IMR-90 (cell line): ENCODE results near the gene RCAN2. TPM values are rescaled to one million over a fixed set of nuclear protein-coding genes. Genes with fewer than 3 reads are reported as not detected.

ENCODE experiments used
- ATAC-seq: fragments of 200-7000 bp; cut with Tn5 transposase; 2 replicates; pipeline ENCODE4 v1.9.1; 2020; ENCODE audit warnings: low read depth, mild to moderate bottlenecking, moderate library complexity
- BruUV-seq: library from RNA; stranded (reverse); fragments of 400-500 nt; replicated peaks from 2 replicates; lab custom pipeline; 2021; lab: Mats Ljungman, UMichigan
- CTCF ChIA-PET: fragments of 300-600 bp; formaldehyde crosslinking; extraction: SDS; loops from one replicate; lab custom pipeline; 2021; ENCODE audit warnings: antibody characterized with exemption; lab: Yijun Ruan, JAX
- POLR2A ChIA-PET: fragments of 300-600 bp; sonication (Branson Sonifier 250); formaldehyde crosslinking; loops from one replicate; lab custom pipeline; 2022; ENCODE audit warnings: antibody characterized with exemption; ENCODE audit not compliant: unreplicated experiment; lab: Charles Lee
- DNase-seq: peaks from one replicate; pipeline ENCODE4 v3.0.0; 2013
- H2AFZ ChIP-seq: replicated peaks from 2 replicates; pipeline ENCODE3; 2013; ENCODE audit warnings: low read length, mild to moderate bottlenecking; ENCODE audit not compliant: poor library complexity
- H2AK5ac ChIP-seq: 2 replicates; pipeline ENCODE4 v1.6.1; 2013; ENCODE audit warnings: low read depth, low read length, inconsistent platforms
- H2AK9ac ChIP-seq: replicated peaks from 2 replicates; pipeline ENCODE3; 2013; ENCODE audit warnings: mild to moderate bottlenecking, low read depth, low read length, moderate library complexity; ENCODE audit not compliant: poor library complexity
- H2BK120ac ChIP-seq: 2 replicates; pipeline ENCODE4 v1.6.1; 2013; ENCODE audit warnings: low read depth, low read length, inconsistent platforms
- H2BK15ac ChIP-seq: 3 replicates; pipeline ENCODE4 v1.6.1; 2013; ENCODE audit warnings: low read depth, low read length, inconsistent platforms
- H2BK20ac ChIP-seq: 2 replicates; pipeline ENCODE4 v1.6.1; 2013; ENCODE audit warnings: low read depth, mild to moderate bottlenecking, inconsistent platforms, low read length, moderate library complexity
- H2BK5ac ChIP-seq: 2 replicates; pipeline ENCODE4 v1.6.1; 2013; ENCODE audit warnings: mild to moderate bottlenecking, low read depth, low read length, inconsistent platforms; ENCODE audit not compliant: poor library complexity, severe bottlenecking
- H3K14ac ChIP-seq: replicated peaks from 2 replicates; pipeline ENCODE4 v1.6.1; 2013; ENCODE audit warnings: low read depth, low read length, inconsistent platforms
- H3K18ac ChIP-seq: 2 replicates; pipeline ENCODE4 v1.6.1; 2013; ENCODE audit warnings: low read depth, low read length, control low read depth
- H3K23ac ChIP-seq: 2 replicates; pipeline ENCODE4 v1.6.1; 2013; ENCODE audit warnings: low read depth, low read length, inconsistent platforms
- H3K27ac ChIP-seq: 2 replicates; pipeline ENCODE4 v1.5.1; 2013; ENCODE audit warnings: mild to moderate bottlenecking, control low read depth, low read length; ENCODE audit not compliant: insufficient read depth
- H3K27me3 ChIP-seq: 2 replicates; pipeline ENCODE4 v1.6.1; 2013; ENCODE audit warnings: low read length; ENCODE audit not compliant: control insufficient read depth, insufficient read depth
- H3K36me3 ChIP-seq: 2 replicates; pipeline ENCODE4 v1.6.1; 2013; ENCODE audit warnings: low read length, mixed read lengths; ENCODE audit not compliant: control insufficient read depth, insufficient read depth
- H3K4ac ChIP-seq: 2 replicates; pipeline ENCODE4 v1.6.1; 2013; ENCODE audit warnings: low read depth, low read length, inconsistent platforms
- H3K4me1 ChIP-seq: 2 replicates; pipeline ENCODE4 v1.6.1; 2013; ENCODE audit warnings: low read length, mixed read lengths; ENCODE audit not compliant: control insufficient read depth, insufficient read depth
- H3K4me2 ChIP-seq: 2 replicates; pipeline ENCODE4 v1.6.1; 2013; ENCODE audit warnings: low read depth, mild to moderate bottlenecking, control low read depth, low read length, moderate library complexity
- H3K4me3 ChIP-seq: 2 replicates; pipeline ENCODE4 v1.5.1; 2013; ENCODE audit warnings: low read depth, mild to moderate bottlenecking, control low read depth, low read length, moderate library complexity; ENCODE audit not compliant: insufficient read depth
- H3K56ac ChIP-seq: 2 replicates; pipeline ENCODE4 v1.6.1; 2013; ENCODE audit warnings: low read length, inconsistent platforms; ENCODE audit not compliant: insufficient read depth; ENCODE audit errors: extremely low read depth
- H3K79me1 ChIP-seq, 2 experiments: 2 replicates each; pipeline ENCODE4 v1.6.1; 2013; ENCODE audit warnings: low read length in 2 of 2, inconsistent platforms in 1 of 2, low read depth in 1 of 2
- H3K9ac ChIP-seq: 2 replicates; pipeline ENCODE4 v1.6.1; 2013; ENCODE audit warnings: low read depth, low read length, control low read depth
- H3K9me1 ChIP-seq: 2 replicates; pipeline ENCODE4 v1.6.1; 2013; ENCODE audit warnings: low read length, inconsistent platforms; ENCODE audit not compliant: insufficient read depth
- H3K9me3 ChIP-seq: 2 replicates; pipeline ENCODE4 v1.6.1; 2013; ENCODE audit warnings: low read length; ENCODE audit not compliant: control insufficient read depth, insufficient read depth
- H4K20me1 ChIP-seq: 2 replicates; pipeline ENCODE4 v1.6.1; 2013; ENCODE audit warnings: low read length, inconsistent platforms; ENCODE audit not compliant: insufficient read depth
- H4K5ac ChIP-seq: 2 replicates; pipeline ENCODE4 v1.6.1; 2013; ENCODE audit warnings: mild to moderate bottlenecking, low read depth, low read length, control low read depth
- H4K8ac ChIP-seq, 2 experiments: 2 replicates each; pipeline ENCODE4 v1.6.1; 2013; ENCODE audit warnings: low read depth in 2 of 2, low read length in 2 of 2, control low read depth in 1 of 2, inconsistent platforms in 1 of 2
- H4K91ac ChIP-seq: 2 replicates; pipeline ENCODE4 v1.6.1; 2013; ENCODE audit warnings: low read depth, low read length, inconsistent platforms; ENCODE audit not compliant: insufficient read depth
- CTCF ChIP-seq: conservative IDR thresholded peaks from 2 replicates; pipeline ENCODE4 v1.5.1; 2012; ENCODE audit warnings: mild to moderate bottlenecking, low read depth, low read length, improper control_type of control experiment
- FOS ChIP-seq: fragments of 150-350 bp; IDR thresholded peaks from 2 replicates; pipeline ENCODE4 v1.6.1; 2016; ENCODE audit warnings: low read depth, low read length
- MAFK ChIP-seq: IDR thresholded peaks from 2 replicates; pipeline ENCODE4 v1.6.1; 2012; ENCODE audit warnings: low read depth, low read length, improper control_type of control experiment
- POLR2A ChIP-seq: IDR thresholded peaks from 2 replicates; pipeline ENCODE4 v1.6.1; 2012; ENCODE audit warnings: mild to moderate bottlenecking, low read depth, low read length
- RAD21 ChIP-seq: IDR thresholded peaks from 2 replicates; pipeline ENCODE4 v1.6.1; 2012; ENCODE audit warnings: low read length, improper control_type of control experiment
- RCOR1 ChIP-seq: IDR thresholded peaks from 2 replicates; pipeline ENCODE4 v1.6.1; 2012; ENCODE audit warnings: mild to moderate bottlenecking, low read length, improper control_type of control experiment; ENCODE audit not compliant: insufficient replicate concordance
- WGBS, 2 experiments: methylation state at CpG; one replicate each; pipeline versions ENCODE4 v1.1.5 to v1.1.7; 2013; ENCODE audit warnings: missing lambda C conversion rate in 2 of 2; ENCODE audit not compliant: insufficient read length in 1 of 2; ENCODE audit errors: extremely low coverage in 2 of 2; 5-methylcytosine and 5-hydroxymethylcytosine counted together
- dilution Hi-C: fragments of 300-500 bp; cut with HindIII; formaldehyde crosslinking; loops from one replicate; pipeline ENCODE4 v1.14.3; 2018; ENCODE audit warnings: low sequenced_read_pairs; ENCODE audit not compliant: unreplicated experiment
- in situ Hi-C: fragments of 300-500 bp; cut with MboI; formaldehyde crosslinking; loops from 3 replicates; pipeline ENCODE4 v1.14.3; 2019; ENCODE audit warnings: low sequenced_read_pairs, inconsistent platforms, mixed read lengths
- intact Hi-C: fragments of 100-400 bp; cut with micrococcal nuclease; formaldehyde crosslinking; loops from 2 replicates; pipeline ENCODE4 v1.10.0; 2022
- polyA plus RNA-seq, 3 experiments: library from polyadenylated mRNA; depleted of rRNA; stranded (reverse); fragments of >200 nt; gene quantifications; 2 replicates each; pipeline ENCODE4 v1.2.3, GENCODE V29; 2012; ENCODE audit warnings: low replicate concordance in 1 of 3
- total RNA-seq: library from RNA; depleted of rRNA; stranded (reverse); fragments of >200 nt; gene quantifications from 2 replicates; pipeline ENCODE4 v1.2.3, GENCODE V29; 2012

The RCAN2 gene
- total and polyA plus RNA-seq, 2 of the 4 experiments (the other 2 are of a cell fraction) = 1.3 to 1.8 TPM

- Histone ChIP-seq H4K91ac (no peak overlapping the region), H3K9me3 (no peaks in the 10 kb centered on the region), H3K23ac (no peak overlapping the region), H3K9me1 (no peaks in the 10 kb centered on the region), H3K4me2 (no peak overlapping the region), H3K79me1 (no peaks in the 10 kb centered on the region), H3K9ac (no peak overlapping the region), H3K56ac (no peak overlapping the region), H2AK5ac (no peak overlapping the region), H2AFZ (no peak overlapping the region), H3K18ac (no peak overlapping the region), H2BK5ac (no peak overlapping the region), H3K27me3 (no peaks in the 10 kb centered on the region), H3K4ac (no peak overlapping the region), H3K27ac (no peak overlapping the region), H4K20me1 (no peaks in the 10 kb centered on the region), H2AK9ac (no peak overlapping the region), H2BK15ac (no peak overlapping the region), H3K36me3 (no peaks in the 10 kb centered on the region), H3K4me3 (no peak overlapping the region), H4K8ac (no peak overlapping the region), H3K14ac (no peak overlapping the region), H4K5ac (no peak overlapping the region), H2BK120ac (no peak overlapping the region), H3K4me1 (no peaks in the 10 kb centered on the region), H2BK20ac (no peak overlapping the region)
- ATAC-seq (no peak), DNase-seq (no peak)
- WGBS, 2 experiments = no CpG with 5 or more reads among the region's 4 CpGs
- ChIA-PET CTCF (no interaction called here), POLR2A (no interaction called here)
- dilution Hi-C loops (no loop called here), intact Hi-C loops (no loop called here), in situ Hi-C loops (no loop called here)
- no peak for TF ChIP-seq MAFK
- no peak for TF ChIP-seq CTCF
- TF ChIP-seq RAD21 = no peak
- TF ChIP-seq RCOR1 = no peak
- no peak for TF ChIP-seq POLR2A
- no peak for TF ChIP-seq FOS
- BruUV-seq = no TSS peak
Measured at GRCh38 chr6:46242921-46243320, 248.3 kb downstream of the RCAN2 start.
